ENCODE results near the gene FCER1G.
"Not testable (repeated sequence)": the region's sequence is repeated elsewhere in the genome, so short reads cannot be mapped to it uniquely, and the experiment has no call there.

Gene FCER1G

DNA sequence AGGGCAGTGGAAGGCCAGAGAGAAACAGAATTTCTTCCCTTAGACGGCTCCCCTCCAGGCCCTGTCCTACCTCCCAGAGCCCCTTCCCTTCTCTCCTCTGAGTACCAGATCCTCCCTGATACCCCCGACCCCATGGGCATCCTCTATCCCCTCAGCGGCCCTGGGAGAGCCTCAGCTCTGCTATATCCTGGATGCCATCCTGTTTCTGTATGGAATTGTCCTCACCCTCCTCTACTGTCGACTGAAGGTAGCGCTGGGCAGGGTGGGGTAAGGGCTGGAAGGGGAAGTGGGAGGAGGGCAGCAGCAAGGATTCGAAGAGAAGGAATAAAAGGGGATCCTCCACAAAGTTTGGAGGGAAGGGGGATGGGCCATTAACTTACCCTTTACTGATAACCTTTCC is 2.7 kb downstream of the FCER1G start:
- DNase-seq (ENCODE audit: low read depth), result no peak
- TF ChIP-seq, protein P1, sequence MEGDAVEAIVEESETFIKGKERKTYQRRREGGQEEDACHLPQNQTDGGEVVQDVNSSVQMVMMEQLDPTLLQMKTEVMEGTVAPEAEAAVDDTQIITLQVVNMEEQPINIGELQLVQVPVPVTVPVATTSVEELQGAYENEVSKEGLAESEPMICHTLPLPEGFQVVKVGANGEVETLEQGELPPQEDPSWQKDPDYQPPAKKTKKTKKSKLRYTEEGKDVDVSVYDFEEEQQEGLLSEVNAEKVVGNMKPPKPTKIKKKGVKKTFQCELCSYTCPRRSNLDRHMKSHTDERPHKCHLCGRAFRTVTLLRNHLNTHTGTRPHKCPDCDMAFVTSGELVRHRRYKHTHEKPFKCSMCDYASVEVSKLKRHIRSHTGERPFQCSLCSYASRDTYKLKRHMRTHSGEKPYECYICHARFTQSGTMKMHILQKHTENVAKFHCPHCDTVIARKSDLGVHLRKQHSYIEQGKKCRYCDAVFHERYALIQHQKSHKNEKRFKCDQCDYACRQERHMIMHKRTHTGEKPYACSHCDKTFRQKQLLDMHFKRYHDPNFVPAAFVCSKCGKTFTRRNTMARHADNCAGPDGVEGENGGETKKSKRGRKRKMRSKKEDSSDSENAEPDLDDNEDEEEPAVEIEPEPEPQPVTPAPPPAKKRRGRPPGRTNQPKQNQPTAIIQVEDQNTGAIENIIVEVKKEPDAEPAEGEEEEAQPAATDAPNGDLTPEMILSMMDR (IDR thresholded peaks at IDR 0.05; ENCODE audit: insufficient read depth, low read depth, low read length, missing control alignments), result no peak

DNA sequence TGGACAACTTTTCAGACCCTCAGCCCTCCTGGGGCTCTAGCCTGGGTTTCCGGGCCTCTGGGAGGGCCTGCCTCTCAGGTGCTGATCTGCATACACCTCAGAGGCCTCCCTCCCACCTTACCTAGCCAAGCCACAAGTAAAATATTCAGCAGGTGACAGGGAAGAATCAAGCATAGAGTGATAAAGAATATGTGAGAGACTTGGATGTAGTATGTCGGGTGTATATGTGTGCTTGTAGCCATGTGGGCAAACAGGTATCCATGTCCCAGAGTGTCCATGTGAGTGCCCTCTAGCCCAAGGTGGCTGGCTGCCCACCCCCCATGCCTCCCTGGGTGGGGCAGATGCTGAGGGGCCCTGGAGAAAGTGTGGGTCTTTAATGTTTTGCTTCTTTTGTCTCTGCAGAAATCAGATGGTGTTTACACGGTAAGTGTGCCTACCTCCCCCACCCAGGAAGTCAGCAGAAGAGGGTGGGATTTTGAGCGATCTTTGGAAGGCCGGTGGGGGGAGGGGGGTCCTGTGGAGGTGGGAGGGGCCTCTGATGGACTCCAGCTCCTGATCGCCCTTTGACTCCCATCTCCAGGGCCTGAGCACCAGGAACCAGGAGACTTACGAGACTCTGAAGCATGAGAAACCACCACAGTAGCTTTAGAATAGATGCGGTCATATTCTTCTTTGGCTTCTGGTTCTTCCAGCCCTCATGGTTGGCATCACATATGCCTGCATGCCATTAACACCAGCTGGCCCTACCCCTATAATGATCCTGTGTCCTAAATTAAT is 3.4 kb downstream of the FCER1G start:
- no peak overlapping the region for H3K4me3 ChIP-seq (ENCODE audit: low read depth, low read length)
- DNase-seq (ENCODE audit: low read depth), result no peak
- TF ChIP-seq, protein P1 (IDR thresholded peaks at IDR 0.05; ENCODE audit: insufficient read depth, low read depth, low read length, missing control alignments), result no peak

More for the DNA sequence above, 2.7 kb downstream of the FCER1G start:
- no peak overlapping the region for H3K4me3 ChIP-seq (ENCODE audit: low read depth, low read length)

DNA sequence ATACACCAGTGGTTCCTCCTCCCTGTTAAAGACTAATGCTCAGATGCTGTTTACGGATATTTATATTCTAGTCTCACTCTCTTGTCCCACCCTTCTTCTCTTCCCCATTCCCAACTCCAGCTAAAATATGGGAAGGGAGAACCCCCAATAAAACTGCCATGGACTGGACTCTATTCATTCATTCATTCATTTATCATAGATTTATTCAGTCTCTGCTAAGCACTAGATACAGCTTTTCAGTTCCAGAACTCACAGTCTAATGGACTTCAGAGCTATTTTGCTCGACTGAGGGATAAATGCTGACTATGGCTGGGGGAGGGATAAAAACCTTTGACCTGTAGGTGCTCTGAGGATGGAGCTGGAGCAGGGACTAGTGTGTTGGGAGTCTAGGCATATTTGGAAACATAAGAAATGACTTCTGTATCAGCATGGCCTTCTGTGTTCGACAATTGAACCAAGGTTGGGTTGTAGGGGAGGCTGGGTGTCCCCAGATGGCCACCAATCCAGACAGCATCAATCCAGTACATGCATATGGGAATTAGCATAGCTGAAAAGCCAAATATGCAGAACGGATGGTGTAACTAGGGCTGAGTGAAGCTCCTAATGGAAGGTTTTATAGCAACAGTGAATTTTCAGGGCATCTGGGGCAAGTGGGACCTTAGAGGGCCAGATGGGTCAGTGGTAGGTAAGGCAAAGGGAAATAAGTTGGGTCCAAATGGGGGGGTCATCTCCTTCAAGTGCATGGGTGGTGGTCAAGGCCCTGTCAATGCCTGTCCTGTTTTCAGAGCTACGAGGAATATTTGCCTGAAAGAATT is 4.2 kb downstream of the FCER1G start:
- no peak overlapping the region for H3K4me3 ChIP-seq (ENCODE audit: low read depth, low read length)
- no peak for DNase-seq (ENCODE audit: low read depth)
- TF ChIP-seq, protein P1 (IDR thresholded peaks at IDR 0.05; ENCODE audit: insufficient read depth, low read depth, low read length, missing control alignments), result no peak

DNA sequence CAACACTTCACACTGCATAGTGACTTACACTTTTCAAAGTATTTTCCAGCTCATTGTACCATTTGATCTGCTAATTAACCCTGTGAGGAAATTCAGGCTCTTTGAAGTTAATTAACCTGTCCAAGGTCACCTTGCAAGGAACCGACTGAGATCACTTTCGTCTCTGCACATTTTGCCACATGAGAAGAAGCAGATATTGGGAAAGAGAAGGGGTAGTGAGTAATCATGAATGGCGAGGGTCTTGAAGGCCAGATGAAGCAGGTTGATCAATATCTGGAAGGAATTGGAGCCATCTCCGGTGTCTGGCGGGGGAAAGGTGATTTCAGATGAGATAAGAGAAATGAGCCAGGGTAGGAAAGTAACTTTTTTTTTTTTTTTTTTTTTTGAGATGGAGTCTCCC is 4.9 kb downstream of the FCER1G start:
- no peak overlapping the region for H3K4me3 ChIP-seq (ENCODE audit: low read depth, low read length)
- TF ChIP-seq, protein P1 (IDR thresholded peaks at IDR 0.05; ENCODE audit: insufficient read depth, low read depth, low read length, missing control alignments), result no peak
- DNase-seq (ENCODE audit: low read depth), result no peak

DNA sequence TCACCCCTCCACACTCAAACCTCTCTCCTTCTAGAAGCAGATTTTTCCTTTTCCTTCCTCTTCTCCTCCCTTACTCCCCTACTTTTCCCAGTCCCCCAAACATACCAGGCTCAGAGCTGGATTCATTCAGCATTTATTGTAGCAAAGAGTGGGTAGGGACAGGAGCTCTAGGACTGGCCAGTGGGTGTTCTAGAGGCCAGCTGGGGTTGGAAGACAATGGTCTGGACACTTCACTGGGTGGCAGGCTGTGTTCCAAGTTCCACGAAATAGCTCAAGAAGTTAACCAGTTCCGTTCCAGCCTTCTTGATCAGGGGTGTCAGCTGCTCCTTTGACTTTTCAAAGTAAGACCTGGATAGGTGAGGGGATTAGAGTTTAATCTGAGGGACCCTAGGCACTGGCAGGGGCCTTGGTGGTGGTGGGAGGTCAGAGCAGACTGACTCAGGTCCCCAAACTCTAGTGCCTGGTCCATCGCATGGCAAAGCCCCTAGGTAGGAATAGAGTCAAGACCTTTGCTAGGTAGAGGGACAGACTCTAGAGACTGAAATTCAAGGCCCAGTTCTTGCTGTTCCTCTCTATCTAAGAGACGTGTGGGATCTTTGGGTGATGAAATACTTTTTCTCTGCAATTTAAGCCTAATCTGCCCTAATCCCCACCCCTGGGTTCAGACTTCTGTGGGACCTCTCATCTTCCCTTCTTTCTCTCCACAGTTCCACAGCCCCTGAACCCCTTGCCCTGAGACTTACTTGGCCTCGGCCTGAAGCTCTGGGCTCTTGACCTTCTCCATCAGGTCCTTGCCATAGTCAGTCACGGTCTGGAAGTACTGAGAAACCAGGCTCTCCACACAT is 7.3 kb downstream of the FCER1G start:
- no peak for DNase-seq (ENCODE audit: low read depth)
- TF ChIP-seq, protein P1 (IDR thresholded peaks at IDR 0.05; ENCODE audit: insufficient read depth, low read depth, low read length, missing control alignments), result no peak
- no peak overlapping the region for H3K4me3 ChIP-seq (ENCODE audit: low read depth, low read length)

DNA sequence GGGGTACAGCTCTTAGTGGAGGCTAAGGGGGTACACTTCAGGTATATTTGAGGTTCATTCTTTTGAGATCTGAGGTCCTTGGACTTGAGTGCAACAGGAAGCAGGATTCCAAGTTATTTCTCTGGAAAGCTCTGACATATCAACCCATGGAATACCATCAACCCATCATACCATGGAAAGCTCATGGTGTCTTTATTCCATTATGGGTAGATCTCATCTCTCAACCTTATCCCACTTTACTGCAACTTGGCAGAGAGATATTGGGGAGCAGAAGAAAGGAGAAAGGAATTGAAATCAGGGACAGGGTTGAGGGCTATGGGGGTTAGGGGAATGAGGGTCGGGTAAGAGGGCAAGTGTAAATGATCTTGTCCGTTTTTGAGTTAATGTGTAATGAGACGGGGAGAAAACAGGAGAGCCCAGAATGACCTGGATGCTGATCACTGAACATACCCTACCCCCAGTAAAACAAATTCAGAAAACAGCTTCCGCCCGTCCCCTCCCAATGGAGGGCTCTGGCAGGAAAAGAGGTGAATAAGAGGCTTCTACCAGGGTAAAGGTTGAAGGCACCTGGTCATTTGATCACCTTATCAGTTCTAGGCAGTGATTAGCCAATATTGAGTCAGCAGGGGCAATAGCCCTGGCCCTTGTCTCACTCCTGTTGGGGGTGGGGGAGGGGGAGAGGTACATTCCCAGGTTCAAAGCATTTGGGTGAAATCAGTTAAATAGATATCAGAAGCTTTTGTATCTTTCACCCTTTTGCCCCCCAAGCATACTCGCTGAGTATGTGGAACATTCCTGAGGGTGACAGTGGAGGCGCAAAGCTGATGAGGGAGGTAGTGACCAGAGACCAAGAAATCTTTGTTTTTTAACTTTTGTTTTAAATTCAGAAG is 9.0 kb downstream of the FCER1G start:
- TF ChIP-seq, protein P1 (IDR thresholded peaks at IDR 0.05; ENCODE audit: insufficient read depth, low read depth, low read length, missing control alignments), result no peak
- no peak overlapping the region for H3K4me3 ChIP-seq (ENCODE audit: low read depth, low read length)
- DNase-seq (ENCODE audit: low read depth), result no peak

DNA sequence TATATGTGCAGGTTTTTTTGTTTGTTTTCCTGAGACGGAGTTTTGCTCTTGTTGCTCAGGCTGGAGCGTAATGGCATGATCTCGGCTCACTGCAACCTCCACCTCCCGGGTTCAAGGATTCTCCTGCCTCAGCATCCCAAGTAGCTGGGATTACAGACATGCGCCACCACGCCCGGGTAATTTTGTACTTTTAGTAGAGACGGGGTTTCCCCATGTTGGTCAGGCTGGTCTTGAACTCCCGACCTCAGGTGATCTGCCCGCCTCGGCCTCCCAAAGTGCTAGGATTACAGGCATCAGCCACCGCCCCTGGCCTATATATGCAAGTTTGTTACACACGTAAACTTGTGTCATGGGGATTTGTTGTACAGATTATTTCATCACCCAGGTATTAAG is 9.6 kb downstream of the FCER1G start:
- DNase-seq (ENCODE audit: low read depth); H3K4me3 ChIP-seq (ENCODE audit: low read depth, low read length): not testable (repeated sequence)
